HG03103 (cell line): ENCODE results near the gene GH1.
"Not testable (repeated sequence)": the region's sequence is repeated elsewhere in the genome, so short reads cannot be mapped to it uniquely, and the experiment has no call there.

Experiments used
- ATAC-seq: cut with Tn5 transposase; IDR thresholded peaks from one replicate; pipeline ENCODE4 v1.9.1; 2021; ENCODE audit warnings: low read depth; ENCODE audit not compliant: unreplicated experiment

Gene GH1

DNA sequence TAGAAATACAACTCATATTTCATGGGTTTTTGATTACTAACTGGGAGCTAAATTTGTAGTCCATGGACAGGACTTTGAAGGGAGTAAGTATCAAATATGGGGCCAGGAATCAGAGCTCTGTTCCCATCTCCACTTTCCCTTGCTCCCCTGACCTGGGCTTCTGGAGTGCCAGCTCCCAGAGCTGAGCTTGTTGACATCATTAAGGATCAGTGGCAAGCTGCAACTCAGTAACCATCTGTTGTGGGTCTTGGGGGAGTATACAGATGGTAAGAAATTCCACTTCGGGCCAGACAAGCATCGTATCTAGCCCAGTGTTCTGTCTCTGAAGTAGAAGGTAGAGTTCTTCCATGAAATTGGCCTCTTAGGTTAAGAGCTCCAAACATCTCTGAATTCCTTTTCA, 16.7 kb downstream of the GH1 start:
- ATAC-seq = not testable (repeated sequence)

DNA sequence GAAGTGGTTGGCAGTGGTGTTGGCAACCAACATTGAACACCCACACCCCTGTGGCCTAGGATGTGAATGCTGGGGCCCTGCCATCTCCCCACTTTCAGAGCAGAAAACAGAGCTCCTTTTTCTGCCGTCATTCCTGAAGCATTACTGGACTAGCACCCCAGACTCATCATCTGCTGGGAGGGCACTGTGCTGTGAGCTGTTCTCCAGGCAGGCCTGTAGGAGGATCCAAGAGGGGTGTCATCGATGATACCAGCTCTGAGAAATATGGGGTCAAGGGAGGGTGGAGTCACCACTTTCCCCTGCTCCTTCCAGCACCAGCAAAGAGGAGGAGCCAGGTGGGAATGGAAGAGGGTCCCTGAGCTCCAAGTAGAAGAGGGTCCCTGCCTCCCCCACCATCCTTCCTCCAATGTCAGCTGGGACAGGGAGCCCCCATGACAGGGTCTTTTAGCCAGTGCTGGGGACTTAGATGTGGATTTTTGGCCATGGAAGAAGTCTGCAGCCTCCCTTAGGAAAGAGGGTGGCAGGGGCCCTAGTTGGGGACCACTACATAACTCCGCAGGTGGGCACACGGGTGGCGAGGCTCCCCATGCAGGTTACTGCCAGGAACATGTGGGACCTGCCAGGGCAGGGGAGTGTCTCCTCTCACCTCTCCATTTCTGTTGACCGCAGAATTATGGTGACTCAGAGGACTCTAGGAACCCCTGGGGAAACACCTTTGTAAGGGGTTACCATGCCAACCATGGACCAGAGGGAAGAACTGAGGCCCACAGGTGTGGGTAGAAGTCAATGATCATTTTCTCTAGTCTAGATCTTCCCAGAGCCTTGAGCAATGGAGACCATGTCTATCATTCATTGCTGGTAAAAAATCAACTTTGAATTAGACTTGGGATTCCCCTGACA, 19.5 kb downstream of the GH1 start:
- ATAC-seq = not testable (repeated sequence)

DNA sequence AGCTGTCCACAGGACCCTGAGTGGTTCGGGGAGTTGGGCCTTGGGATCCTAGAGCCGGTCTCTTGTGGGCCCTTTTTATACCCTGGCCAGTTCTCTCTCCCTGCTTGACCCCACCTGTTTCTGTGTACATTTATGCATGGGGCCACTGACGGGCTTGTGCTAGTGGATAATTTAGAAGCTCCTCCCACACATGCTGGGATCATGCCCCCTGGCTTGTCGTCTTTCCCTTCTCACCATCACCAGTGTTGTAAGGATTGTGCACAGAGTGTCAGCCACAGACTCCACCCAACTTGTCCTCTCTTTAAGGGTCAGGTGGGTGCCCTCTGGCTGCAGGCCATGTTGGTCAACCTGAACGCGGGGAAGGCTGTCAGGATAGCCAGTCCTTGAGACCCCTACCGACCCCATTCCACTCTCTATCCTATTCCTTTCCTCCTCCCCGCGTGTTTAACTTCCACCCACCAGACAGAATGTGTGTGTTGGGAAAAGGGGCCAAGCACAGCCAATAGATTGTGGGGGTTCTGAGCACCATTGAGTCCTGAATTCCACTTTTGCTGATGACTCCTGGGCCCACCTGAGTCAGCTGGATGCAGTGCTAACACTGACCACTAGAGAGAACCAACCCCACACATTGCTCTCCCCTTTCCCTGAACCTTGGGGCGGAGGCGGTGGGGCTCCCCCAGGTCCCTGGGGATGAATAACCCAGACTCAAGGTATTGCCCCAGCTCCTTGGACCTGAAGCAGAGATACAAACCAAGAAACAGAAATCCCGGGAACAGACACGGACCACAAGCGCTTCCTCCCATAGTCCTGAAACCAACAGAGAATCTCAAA, 21.9 kb downstream of the GH1 start, which contains the start of gene CSH1:
CSH1 (minus strand) TSS at position 51 of the 831 bp plus-strand sequence. CDS start 63 bp downstream, outside the sequence.
- ATAC-seq = not testable (repeated sequence)

DNA sequence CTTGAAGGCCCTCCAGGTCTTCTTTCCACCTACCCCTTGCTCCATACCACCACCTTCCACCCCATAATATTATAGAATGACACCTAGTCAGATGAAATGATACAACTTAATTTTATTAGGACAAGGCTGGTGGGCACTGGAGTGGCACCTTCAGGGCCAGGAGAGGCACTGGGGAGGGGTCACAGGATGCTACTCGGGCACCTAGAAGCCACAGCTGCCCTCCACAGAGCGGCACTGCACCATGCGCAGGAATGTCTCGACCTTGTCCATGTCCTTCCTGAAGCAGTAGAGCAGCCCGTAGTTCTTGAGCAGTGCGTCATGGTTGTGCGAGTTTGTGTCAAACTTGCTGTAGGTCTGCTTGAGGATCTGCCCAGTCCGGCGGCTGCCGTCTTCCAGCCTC, 23.8 kb downstream of the GH1 start:
- ATAC-seq = not testable (repeated sequence)

DNA sequence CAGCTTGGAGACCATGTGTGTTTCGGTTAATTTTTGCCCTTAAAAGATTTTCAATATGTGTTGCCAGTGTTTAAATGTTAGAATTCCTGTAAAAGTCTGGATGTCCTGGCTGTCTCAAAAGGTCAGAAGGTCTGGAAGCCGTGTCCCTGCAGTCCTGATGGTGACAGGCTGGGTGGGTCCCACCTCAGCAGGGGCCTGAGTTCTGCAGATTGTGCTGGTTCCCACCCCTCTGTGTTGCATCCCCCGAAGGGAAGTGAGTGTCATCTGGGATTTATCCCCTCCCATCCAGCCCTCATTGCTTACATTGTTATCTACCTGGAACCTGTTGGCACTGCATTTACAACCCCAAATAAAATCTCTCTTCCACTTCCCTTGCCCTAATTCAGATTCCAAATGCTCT, 24.6 kb downstream of the GH1 start:
- not testable (repeated sequence) for ATAC-seq

DNA sequence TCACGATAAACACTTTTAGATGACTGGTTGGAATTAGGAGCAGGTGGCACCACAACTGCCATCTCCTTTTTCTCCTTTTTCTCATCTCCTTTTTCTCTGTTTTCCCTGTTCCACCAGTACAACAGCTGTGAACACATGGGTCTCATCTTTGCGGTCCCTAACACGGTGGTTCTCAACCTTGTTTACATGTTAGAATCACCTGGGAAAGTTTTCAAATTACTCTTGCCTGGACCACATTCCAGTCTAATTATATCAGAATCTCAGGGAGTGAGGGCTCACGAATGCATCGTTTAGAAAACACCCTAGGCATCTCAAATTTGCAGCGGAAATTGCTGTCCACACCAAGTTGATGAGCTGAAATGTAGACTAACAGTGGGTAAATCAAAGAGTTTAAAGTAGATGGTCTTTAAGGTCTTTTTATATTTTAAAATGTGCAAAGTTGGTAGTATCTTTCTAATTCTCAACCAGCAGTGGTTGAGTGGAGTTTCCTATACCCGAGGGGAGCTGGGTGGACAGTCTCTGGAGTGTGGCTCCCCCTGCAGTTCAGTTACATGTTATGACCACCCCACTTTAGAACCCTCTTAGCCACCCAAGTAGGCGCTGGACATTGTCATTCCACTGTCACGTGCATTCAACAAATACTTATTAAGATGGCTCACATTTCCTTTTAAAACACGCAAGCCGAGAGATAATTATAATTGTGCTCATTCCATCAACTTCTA, 26.2 kb downstream of the GH1 start:
- ATAC-seq = not testable (repeated sequence)

DNA sequence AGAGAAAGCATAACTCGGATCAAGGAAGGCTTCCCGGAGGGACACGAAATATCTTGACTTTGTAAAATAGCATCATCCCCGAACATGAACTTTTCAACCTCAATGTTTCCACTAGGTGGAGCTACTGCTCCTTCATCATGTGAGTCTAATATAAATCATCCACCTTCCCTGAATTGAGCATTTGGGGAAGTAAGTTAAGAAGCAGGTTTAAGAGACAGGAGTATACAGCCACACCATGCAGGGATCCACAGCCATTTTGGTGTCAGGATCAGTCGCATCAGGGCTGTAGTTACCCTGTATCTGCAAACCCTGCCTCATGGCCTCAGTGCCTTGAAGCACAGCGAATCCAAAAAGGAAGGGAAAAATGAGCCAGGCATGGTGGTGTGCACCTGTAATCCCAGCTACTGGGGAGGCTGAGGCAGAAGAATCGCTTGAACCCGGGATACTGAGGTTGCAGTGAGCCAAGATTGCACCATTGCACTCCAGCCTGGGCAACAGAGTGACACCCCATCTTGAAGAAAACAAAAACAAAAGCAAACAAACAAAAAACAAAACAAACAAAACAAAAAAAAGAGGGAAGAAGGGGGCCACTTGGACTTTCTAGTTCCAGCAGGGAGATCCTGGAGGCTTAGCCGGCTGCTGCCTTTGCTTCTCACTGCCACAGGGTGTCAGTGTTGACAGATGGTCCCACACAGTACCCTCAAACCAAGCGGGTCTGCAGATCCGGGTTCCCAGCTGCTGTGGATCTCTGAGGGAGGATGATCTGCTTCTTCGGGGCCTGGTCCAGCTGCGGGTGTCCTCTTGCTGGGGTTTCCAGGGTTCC, 29.4 kb downstream of the GH1 start:
- ATAC-seq = not testable (repeated sequence)

DNA sequence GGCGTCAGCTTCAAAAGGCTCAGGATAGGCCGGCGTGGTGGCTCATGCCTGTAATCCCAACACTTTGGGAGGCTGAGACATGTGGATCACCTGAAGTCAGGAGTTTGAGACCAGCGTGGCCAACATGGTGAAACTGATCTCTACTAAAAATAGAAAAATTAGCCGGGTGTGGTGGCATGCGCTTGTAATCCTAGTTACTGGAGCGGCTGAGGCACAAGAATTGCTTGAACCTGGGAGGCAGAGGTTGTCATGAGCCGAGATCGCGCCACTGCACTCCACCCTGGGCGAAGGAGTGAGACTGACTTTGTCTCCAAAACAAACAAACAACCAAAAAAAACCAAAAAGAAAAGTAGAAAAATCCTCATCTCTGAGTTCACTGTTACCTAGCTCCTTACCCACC, 33.5 kb downstream of the GH1 start:
- ATAC-seq = not testable (repeated sequence)

DNA sequence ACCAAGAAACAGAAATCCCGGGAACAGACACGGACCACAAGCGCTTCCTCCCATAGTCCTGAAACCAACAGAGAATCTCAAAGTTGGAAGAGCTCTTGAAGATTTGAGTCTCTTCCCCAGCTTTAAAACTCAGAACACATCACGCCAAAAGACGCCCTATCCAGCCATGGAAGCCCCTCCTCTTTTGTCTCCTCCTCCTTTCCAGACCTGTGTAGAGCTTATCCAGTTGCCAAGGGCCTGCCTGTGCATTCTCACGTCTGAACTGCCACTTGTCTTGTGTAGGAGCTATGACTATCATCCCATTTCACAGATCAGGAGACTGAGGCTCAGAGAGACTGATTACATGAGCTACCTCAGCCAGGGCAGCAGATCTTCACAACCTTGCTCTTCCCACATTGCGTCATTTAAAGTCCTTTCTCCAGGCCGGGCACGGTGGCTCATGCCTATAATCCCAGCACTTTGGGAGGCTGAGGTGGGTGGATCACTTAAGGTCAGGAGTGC, 36.0 kb downstream of the GH1 start:
- ATAC-seq = not testable (repeated sequence)

DNA sequence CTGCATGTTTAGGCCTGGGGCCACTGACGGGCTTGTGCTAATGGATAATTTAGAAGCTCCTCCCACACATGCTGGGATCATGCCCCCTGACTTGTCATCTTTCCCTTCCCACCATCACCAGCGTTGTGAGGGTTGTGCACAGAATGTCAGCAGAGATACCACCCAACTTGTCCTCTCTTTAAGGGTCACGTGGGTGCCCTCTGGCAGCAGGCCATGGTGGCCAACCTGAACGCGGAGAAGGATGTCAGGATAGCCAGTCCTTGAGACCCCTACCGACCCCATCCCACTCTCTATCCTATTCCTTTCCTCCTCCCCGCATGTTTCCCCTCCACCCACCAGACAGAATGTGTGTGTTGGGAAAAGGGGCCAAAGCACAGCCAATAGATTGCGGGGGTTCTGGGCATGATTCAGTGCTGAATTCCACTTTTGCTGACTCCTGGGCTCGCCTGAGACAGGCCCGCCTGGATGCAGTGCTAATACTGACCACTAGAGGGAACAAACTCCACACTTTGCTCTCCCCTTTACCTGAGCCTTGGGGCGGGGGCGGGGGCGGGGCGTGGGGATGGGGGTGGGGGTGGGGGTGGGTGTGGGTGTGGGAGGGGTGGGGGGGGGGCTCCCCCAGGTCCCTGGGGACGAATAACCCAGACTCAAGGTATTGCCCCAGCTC, 36.6 kb downstream of the GH1 start, which contains the start of gene GH2:
GH2 (minus strand) TSS at position 10 of the 667 bp plus-strand sequence. CDS start 143 bp downstream, outside the sequence.
- no peak for ATAC-seq

DNA sequence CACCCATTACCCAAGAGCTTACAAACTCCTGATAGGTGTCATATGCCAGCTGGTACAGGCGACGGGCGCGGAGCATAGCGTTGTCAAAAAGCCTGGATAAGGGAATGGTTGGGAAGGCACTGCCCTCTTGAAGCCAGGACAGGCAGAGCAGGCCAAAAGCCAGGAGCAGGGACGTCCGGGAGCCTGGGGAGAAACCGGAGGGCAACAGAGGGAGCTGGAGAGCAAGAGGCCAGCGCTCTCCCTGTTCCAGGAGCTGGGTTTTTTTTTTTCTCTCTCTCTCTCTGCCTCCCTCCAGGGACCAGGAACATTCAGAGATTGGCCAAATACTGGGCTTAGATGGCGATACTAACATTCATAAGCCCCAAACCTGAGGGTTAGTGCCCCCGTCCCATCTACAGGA, 37.3 kb downstream of the GH1 start:
- not testable (repeated sequence) for ATAC-seq

DNA sequence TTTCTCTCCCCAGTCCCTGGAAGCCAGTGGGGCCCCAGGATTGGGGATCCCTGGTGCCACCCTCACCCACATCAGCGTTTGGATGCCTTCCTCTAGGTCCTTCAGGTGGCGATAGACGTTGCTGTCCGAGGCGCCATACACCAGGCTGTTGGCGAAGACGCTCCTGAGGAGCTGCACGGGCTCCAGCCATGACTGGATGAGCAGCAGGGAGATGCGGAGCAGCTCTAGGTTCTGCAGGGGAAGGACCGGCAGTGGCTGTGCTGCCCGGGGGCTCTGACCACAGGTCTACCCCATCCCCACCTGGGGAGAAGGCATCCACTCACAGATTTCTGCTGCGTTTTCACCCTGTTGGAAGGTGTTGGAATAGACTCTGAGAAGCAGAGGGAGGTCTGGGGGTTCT, 37.9 kb downstream of the GH1 start:
- ATAC-seq = no peak

DNA sequence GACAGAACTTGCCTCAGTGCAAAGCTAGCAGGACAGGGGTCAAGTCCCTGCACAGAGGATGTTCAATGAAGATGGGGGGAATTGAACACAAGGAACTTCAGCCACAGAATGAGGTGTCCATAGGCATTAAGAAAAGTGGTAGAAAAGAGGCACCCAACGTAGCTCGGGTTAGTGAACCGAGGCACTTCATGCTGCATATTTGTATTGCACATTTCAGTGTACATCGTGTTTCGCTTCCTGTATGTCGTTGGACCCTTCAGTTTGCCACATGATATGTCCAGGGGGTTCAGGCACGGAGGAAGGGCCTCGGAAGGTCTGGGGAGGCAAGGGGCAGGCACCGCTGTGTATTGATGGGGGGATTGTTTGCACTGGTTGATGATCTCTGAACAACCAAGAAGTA, 40.2 kb downstream of the GH1 start:
- not testable (repeated sequence) for ATAC-seq

DNA sequence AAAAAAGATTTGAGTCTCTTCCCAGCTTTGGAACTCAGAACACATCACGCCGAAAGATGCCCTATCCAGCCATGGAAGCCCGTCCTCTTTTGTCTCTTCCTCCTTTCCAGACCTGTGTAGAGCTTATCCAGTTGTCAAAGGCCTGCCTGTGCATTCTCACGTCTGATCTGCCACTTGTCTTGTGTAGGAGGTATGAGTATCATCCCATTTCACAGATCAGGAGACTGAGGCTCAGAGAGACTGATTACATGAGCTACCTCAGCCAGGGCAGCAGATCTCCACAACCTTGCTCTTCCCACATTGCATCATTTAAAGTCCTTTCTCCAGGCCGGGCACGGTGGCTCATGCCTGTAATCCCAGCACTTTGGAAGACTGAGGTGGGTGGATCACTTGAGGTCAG, 43.9 kb downstream of the GH1 start:
- not testable (repeated sequence) for ATAC-seq

DNA sequence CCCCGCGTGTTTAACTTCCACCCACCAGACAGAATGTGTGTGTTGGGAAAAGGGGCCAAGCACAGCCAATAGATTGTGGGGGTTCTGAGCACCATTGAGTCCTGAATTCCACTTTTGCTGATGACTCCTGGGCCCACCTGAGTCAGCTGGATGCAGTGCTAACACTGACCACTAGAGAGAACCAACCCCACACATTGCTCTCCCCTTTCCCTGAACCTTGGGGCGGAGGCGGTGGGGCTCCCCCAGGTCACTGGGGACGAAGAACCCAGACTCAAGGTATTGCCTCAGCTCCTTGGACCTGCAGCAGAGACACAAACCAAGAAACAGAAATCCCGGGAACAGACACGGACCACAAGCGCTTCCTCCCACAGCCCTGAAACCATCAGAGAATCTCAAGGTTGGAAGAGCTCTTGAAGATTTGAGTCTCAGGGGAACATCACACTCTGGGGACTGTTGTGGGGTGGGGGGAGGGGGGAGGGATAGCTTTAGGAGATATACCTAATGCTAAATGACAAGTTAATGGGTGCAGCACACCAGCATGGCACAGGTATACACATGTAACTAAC, 44.5 kb downstream of the GH1 start:
- ATAC-seq = not testable (repeated sequence)

DNA sequence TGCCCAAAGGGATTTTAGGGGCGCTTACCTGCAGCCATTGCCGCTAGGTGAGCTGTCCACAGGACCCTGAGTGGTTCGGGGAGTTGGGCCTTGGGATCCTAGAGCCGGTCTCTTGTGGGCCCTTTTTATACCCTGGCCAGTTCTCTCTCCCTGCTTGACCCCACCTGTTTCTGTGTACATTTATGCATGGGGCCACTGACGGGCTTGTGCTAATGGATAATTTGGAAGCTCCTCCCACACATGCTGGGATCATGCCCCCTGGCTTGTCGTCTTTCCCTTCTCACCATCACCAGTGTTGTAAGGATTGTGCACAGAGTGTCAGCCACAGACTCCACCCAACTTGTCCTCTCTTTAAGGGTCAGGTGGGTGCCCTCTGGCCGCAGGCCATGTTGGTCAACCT, 45.1 kb downstream of the GH1 start, which contains the start of gene CSH2:
CSH2 (minus strand) TSS at position 101 of the 400 bp plus-strand sequence; CDS start at position 38, 63 bp downstream.
- ATAC-seq = not testable (repeated sequence)

DNA sequence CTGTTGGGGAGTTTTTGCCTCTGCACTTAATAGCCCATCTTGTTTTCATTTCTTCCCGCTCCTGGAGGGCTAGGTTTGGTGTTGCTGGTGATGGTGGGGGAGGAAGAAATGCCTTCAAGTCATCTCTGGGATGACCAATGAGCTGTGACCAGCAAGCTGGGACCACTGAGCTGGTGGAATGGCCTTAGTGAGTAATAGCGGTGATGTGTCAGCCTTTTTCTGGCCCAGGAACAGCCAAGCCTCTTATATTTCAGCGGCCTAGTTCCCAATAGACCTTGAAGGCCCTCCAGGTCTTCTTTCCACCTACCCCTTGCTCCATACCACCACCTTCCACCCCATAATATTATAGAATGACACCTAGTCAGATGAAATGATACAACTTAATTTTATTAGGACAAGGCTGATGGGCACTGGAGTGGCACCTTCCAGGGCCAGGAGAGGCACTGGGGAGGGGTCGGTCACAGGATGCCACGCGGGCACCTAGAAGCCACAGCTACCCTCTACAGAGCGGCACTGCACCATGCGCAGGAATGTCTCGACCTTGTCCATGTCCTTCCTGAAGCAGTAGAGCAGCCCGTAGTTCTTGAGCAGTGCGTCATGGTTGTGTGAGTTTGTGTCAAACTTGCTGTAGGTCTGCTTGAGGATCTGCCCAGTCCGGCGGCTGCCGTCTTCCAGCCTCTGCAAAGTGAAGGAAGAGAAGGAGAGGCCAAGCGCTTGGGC, 46.8 kb downstream of the GH1 start:
- not testable (repeated sequence) for ATAC-seq

DNA sequence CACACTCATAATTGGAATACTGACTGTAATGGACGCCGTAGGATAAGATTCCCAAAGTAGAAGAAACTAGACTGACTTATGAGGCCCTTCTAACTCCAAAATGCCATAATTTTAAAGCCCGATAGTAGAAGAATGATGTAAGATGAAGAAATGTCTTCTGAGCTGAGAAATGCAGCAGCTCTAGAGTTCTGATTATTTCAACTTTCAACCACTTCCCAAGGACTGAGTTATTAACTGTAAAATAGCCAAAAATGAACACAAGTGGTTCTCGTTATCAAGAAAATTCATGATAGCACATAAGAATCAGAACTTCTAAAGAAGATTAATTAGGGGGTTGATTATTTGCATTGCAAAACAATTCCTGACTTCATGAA, 48.4 kb downstream of the GH1 start:
- ATAC-seq = not testable (repeated sequence)
